NCI-H2029 (cell line): Measurements from ENCODE around the gene ZFHX3.
A peak's percentile ranks its signal among the peaks of the same experiment; 100 is the strongest.

Source experiments
- DNase-seq: peaks from one replicate; lab custom pipeline; 2025; lab: John Stamatoyannopoulos, UW

Gene ZFHX3

DNA sequence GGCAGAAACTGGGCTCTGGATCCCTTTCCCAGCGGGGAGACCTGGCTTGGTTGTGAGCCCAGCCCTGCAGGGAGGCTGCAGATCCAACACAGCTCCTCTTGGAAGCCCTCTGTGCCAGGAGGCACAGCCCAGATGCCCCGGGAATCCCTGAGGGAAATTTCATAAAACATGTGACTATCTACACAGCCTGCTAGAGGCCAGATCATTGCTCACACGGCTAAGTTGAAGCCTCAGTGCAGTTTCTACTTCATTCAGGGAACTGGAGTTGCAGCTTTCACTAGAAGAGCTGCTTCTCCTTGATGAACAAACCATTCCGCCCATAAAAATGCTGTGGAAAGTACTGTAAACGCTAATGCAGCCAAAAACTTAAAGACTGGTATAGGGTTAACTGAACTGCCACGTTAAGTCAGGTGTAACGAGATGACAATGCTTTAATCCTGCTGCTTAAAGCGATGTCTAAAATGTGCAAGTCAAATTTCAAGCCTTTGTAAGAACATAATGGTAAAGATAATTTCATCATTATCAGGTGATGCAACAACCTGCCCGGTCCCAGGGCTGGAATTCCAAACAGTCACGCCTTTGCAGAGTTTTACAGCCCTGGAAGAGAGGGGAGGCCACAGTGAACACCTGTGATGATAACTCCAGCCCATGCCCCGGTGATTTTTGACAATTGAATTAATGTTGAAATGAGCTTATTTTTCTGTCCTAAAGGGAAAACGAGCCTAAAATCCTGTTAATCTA, 172.5 kb downstream of the ZFHX3 start:
- no peak for DNase-seq

DNA sequence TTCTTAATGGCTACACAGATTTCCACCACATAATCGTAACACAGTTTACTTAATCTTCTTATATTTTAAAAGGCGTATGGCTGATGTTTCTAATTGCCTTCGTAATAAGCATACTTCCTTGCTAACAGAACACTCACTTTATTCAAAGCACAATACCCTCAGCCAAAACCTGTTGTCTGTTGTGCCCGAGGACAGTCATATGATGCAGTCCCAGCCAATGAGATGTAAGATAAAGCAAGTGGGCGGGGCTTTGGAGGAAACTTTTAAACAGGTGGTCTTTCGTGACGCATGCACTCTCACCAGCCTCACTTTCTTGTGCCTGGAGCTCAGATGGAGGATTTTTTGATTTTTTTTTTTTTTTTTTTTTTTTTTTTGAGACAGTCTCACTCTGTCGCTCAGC, 174.1 kb downstream of the ZFHX3 start:
- DNase-seq: no peak

DNA sequence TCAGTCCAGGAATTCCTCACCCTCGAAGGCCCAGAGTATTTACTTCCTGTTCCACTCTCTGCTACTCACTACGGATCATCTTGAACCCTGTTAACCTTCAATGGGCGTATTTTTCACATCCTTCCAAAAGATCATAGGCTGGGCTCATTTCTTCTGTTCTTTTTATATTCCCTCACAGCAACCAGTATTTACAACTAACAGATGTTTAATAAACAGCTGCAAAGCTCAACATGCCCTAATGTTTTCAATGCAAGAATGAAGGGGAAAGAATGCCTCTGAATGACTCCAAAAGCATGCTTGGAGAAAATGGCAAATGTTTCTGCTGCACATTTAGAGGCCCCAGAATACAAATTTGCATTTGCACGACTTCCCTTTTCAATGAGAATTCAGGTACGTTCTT, 174.9 kb downstream of the ZFHX3 start:
- DNase-seq: no peak

DNA sequence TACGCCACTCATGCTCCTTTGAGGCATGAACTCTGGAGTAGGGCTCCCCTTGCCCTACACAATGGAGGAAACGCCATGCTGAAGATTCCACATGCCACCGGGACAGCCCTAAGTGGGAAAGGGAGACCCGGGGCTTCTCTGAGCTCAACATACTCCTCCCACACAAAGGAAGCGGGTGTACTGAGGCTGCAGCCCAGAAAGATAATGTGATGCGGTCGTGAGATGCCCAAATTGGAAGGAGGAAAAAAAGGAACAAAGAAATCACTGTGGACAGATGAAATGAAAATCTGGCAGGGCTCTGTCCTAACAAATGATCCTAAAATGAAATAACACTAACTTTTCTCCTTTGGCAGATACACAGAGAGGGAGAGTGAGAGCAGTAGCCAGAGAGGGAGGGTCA, 182.1 kb downstream of the ZFHX3 start:
- DNase-seq: no peak

DNA sequence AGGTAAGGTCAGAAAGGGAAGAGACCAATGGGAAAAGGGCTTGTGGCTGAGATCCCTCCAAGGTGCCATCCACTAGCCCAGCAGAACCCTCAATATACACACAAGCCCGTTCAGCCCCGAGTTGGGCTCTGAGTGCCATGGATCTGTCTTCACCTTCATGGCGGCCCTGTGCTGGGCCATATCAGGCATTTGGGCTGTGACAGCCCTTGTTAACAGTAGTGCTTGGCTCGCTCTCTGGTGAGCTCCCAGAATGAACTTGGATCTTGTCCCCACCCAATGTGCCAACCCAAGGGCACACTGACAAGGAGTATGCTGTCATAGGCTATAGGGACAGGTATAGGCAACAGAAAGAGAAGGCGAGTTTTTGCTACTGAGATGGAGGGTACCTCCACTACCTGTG, 182.7 kb downstream of the ZFHX3 start:
- DNase-seq: no peak

DNA sequence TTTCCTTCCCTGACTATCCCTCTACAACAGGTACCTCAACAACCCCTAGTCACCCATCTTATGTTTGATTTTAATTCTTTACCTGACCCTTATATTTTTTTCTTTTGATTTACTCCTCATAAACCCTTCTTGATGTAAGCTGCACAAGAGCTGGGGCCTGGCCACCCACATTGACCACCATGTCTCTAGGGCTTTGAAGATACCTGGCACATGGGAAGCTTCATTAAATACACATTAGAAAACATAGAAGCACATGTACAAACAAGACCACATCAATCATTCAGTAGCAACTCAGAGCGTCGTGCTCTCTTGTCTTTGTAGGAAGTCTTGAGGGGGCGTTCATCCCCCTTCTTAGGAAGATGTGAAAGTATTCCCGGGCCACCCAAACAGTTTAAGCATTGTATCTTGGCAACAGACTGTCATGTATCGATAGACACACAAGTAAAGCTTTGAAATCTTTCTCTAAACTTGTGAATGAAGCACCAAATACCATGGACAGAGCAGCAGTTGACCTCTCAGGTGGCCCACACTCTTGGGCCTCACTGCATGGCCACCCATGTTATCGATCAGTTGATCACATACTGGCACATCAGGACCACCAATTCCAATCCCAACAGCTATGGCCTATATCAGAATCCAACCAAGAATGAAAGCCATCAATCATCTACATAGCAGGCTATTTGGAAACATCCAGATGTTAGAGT, 183.6 kb downstream of the ZFHX3 start:
- DNase-seq: no peak

DNA sequence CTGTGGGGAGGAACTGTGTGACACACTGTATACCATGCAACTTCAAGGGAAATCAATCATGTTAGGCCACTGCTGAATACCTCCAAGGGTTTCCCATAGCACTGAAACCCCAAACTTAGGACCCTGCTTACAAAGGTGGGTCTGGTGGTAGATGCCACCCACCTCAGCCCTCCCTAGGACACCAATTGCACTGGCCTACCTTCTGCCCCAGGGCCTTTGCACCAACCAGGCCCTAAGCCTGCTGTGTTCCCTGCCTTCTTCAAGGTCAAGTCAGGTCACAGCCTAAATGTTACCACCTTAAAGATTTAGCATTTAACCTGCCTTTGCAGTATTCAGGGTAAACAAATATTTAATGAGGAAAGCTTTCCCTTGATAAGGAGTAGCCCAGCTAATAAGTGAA, 185.8 kb downstream of the ZFHX3 start:
- no peak for DNase-seq

DNA sequence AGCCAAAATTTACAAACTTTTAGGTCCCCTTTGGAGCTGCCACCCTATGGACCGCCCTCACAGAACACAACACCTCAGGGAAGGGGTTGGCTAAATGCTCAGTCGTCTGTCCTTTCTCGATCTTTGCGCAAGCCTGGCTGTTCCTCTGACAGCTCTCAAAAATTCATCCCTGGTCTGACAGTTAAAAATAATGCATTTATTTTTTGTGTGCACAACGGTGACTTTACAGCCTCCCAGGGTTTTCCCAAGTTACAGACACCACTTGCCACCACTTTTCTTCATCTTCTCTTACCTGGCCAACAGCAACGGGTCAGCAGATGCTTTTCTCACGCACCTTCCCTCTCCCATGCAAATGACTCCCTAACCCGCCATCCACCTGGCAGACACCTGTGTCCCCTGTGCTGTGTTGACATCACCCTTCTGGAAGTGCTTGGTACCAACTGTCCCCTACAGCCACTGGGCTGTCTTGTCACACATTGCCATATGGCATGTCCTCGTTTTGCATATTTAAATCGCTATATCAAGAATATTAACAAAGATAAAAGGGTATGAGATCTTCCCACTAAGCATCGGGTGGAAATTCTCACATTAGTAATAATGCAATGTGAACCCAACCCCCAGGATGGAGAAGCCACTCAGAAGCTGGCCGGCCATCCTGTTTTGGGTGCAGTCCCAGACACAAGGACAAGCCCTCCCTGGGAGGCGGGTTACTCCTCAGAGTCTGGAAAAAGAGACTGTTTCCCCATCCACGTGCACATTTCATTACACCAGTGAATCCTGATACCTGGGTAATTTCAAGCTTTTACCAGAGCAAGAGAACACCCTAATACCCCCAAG, 187.0 kb downstream of the ZFHX3 start:
- no peak for DNase-seq

DNA sequence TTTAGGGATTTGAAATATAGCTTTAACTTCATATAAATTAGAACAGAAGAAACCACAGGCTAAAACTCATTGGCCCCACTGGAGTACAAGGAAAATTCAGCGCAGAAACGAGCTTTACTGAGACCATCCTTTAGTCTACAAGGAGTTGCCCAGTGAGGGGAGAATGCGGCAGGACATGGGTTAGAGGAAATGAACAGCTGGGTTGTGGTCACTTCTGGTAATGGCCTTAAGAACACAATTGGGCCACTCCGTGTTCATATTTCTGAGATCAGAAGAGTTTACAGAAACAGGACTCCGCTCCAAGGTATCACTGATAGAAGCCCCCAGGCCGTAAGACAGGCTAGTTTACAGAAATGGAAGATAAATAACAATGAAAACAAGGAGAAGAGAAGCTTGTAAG, 188.3 kb downstream of the ZFHX3 start:
- DNase-seq: no peak

DNA sequence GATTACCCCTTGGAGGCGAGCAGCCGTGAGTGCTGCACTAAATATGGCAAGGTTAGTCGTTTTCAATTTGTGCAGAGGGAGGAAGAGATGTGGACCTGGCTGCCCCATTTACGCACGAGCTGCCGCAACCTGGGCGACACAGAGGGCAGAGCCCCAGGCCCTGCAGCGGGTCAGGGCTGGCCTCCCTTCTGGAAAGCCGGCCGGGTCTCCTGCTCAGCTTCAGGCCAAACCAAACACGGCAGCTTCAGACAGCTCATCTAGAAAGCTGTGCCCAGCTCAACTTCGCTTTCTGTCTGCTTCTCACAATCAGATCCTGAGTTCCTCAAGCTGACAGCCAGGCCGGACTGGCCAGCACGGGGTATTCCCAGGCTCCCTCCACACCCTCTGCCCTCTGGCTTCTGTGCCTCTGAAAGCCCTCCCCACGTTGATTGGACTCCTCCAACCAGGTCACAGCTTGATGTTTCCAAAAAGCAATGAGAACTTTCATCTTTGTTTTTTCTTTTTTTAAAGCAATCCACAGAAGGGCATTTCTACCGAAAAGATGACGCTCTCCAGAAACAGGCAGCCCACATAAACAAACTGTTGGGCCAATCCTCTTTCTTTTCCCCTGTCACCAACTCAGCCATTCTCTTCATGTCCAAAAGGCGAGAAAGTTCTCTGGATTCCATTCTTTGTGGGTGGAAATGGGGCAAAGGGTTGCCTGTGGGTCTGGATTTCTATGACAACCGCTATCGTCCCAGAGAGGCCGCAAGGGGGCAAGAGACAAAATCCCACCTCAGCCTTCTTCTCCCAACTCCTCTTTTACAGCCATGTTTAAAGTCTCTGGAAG, 189.0 kb downstream of the ZFHX3 start:
- DNase-seq: no peak

DNA sequence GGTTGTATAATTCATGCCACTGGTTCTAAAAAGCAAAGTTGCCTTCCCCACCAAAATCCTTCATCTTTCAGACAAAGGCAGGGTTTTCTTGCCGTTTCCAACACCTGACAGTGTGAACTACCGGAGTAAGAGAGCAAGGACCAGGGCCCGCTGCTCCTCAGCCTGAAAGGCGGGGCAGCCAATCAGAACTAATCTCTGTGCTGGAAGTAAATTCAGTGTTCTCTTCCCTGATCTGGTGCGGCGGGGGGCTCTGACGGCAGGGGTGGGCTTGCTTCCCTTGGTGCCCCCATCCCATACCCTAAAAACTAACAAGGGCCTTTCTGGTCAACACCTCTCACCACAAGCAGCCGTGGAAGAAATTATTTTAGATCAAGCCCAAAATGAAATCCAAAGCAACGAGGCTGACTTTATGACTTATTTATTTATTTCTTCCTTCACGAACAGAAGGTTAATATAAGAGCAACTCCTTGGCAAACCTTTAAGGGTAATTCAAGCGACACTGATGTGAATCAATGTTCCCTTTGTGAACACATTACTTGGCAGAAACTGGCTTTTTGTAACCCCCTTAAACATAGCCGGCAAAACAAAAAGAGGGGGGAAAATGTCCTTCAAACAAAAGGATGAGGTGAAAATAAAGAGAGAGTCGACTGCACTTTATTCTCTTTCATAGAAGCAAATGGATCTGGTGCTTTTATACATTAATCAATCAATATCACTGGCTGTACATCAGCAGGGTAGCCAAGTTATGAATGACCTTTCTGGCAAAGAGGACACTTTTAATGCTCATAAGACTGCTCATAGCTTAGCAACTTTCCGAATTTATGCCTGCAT, 189.9 kb downstream of the ZFHX3 start:
- no peak for DNase-seq

DNA sequence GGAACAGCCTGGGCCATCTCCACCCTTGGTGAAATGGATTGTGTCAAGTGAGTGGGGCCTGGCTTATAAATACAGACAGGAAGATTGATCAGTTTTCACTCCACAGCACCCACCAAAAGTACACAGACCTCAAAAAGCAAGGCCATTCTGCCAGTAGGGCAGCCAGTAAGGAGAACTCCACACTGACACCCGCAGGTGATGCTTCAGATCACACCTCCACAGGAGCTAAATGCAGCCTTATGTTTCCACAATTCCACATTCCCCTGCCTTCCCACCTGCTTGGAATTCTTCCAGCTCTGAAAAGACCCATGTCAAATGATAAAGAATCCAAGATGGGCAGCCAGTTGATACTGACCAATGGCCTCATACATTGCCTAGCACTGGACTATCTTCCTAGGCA, 191.1 kb downstream of the ZFHX3 start:
- DNase-seq: no peak

DNA sequence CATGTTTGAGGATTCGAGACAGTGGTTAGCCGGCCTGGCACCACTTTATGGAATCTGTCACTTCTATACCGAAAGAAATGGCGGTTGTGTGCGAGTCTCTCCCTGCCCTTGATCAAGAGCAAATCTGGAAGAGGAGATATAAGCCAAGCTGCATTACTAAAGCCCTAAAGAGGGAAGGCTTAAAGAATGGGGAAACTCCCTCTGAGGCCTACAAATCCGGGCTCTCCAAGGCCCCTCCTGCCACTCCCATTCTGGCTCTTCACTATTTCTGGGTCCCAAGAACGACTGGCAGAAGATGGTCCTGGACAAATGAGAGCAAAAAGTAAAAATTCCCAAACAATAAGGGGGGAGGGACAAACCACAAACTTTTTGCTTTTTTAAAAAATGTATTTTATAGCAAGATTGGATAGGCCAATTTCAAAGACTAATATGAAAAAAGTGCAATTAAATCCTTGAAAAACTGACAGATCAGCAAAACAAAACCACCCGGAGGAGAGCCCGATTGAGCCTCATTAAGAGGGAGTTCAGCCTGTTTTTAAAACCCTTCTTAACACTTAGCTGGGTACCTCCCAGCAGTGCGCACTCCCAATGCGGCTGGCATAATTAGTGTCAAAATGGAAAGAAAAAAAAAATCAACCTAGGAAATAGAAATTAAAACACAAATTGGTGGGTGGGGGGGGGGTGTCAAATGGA, 193.5 kb downstream of the ZFHX3 start:
- DNase-seq: no peak

DNA sequence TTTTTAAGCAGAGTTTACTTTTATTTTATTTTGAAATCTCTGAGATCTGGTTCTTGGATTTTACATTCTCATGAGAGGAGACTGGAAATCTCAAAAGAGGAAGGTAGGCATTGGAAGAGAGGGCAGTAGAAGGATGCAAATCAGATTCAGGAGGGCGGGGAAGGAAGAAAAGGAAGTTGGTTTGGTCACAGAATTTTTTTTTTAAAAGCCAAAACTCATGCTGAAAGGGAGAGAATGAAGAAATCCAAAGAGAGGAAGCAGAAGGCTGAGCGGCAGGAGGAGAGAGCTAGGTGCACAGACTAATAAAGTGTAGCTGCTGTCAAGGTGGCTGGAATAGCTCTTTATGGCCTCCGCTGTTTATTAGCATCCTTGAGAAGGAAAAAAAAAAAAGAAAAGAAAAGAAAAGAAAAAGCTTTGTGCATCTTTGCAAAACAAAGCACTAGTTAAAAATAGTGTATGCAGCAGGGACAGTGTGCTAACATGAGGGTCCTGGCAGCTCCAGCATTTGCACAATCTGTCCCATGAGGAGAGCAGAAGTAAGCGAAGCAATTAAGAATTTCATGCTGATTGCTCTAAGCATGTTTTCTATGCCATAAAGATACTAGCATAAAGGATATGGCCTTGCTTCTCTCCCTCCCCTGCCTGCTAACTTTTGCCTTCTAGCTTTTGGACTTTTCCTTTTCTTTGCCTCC, 194.2 kb downstream of the ZFHX3 start:
- no peak for DNase-seq

DNA sequence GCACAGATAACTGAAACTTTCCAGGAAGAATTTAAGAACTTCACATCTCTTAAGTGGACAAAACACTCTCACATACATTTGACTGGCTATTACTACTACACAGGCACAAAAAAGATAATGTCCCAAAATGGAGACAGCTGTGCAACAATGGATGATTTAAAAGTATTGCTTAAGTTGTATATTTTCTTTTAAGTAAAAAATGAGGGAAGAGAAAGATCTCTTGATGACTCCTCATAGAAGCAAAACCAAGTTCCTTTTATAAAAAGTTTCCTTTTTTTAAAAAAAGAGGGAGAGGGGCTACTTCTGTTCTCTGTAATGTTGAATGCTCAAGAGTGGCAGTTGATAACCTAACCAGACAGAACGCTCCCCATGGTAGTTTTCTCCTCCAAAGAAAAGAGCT, 195.5 kb downstream of the ZFHX3 start:
- no peak for DNase-seq

DNA sequence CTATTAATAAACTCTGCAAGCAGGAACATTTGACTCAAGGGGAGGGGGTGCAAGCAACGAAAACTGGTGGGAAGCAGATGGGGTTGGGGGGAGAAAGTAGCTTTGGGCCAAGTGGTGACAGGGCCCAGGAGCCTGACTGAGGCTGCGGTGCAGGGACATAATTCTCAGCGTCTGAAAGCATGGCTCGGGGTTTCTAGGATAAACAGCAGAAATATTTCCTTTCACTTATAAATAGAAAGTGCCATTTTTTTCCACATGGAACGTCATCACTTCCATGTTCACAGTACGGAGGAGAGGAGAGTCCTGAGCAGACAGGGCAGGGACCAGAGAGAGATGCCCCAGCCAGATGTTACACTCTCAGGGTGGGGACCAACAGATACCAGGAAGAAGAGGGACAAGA, 197.1 kb downstream of the ZFHX3 start:
- no peak for DNase-seq

DNA sequence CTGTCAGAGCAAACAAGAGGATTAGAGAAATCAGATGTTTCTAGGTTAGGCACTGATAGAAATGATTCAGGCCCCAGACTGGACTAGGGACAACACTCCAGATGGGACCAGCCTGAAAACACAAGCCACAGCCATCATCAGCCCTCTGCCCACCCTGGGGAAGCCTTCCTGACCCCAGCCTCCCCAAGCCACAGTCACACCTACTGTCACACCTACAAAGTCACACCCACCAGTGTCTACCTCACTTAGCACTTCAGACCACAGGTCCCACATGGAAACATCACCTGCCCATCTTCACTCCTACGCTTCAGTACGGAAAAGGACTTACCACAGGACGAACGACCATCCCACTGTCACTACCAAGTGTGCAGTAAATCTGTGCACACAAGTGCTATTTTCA, 197.9 kb downstream of the ZFHX3 start:
- DNase-seq: no peak

DNA sequence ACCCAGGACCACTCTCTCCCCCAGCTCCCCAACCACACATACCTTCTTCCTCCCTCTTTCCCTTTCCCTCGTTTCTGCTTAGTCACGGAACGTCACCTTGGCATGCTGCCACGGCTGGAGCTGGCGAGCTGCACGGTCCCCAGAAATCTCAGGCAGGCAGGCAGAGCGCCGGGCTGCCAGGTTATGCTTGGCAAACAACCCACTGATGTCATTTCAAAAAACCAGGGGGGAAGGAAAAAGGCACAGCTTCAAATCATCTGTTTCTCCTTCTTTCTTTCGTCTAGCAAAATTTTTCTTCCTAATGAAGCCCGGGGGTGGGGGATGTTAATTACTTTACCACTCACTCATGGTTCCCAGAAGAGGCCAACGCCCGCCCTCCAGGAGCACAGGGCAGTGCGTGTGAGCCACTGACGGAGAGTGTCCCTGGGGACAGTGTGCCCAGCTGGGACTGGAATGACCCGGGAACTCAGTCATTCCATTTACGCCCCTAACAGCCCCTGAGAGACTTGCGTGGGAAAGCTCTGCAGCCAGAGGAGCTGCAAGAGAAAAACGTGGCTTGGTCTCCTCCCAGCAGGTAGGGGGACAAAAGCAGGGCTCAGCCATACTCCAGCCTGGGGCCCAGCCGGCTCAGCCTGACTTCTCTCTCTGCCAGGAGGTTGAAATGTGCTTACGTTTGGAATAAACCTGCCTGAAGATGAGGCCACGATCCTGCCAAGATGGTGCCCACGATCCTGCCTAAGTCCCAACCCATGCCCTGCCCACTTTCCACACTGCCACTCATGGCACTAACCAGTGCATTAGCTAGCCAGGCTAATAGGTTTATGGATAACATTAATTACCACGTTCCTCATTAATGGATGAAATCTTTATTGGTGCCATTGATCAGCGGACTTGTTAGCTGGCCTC, 198.9 kb downstream of the ZFHX3 start:
- peak; percentile 69 for DNase-seq

DNA sequence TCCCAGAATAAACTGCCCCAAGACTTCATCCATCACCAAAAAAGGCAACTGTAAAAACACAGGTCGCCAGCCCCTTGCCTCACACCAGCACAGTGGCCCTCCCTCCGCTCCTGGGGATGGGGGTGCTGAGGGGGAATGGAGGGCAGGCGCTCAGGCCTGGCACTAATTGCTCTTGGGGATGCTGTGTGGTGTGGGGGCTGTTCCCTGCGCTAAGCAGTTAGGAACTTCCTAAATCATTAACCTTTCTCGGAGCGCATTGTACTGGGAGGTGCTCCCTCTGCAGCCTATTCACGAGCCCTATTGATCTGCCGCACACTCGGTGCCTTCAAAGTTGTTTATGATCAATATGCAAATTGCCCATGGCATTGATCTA, 199.9 kb downstream of the ZFHX3 start:
- DNase-seq: no peak
